ENCODE results near the gene TFF3.
A peak's percentile ranks its signal among the peaks of the same experiment; 100 is the strongest.

The TFF3 gene

GRCh38 chr21:42315296-42315891 is at the start of gene TFF3:
TSS of gene TFF3 (minus strand) at chr21:42315409. CDS start at chr21:42315374, 35 bp downstream.
- DNase-seq, result no peak

GRCh38 chr21:42364304-42364865 is 49.2 kb upstream of the TFF3 start:
- no peak for DNase-seq

GRCh38 chr21:42363312-42363711 is 48.1 kb upstream of the TFF3 start:
- DNase-seq, result no peak

GRCh38 chr21:42362700-42363099 is 47.5 kb upstream of the TFF3 start:
- no peak for DNase-seq

GRCh38 chr21:42362198-42362597 is 47.0 kb upstream of the TFF3 start:
- DNase-seq, result no peak

- DNase-seq, result no peak
These were observed 46.1 kb upstream of the TFF3 start for GRCh38 chr21:42361286-42361685.

GRCh38 chr21:42360317-42360716 is 45.1 kb upstream of the TFF3 start:
- DNase-seq, result peak; percentile 12

- no peak for DNase-seq
These were observed 43.7 kb upstream of the TFF3 start for GRCh38 chr21:42358937-42359336.

GRCh38 chr21:42358261-42358660 is 43.1 kb upstream of the TFF3 start:
- no peak for DNase-seq

- no peak for DNase-seq
These were observed 42.1 kb upstream of the TFF3 start for GRCh38 chr21:42357307-42357706.

GRCh38 chr21:42356650-42357049 is 41.4 kb upstream of the TFF3 start:
- no peak for DNase-seq

- no peak for DNase-seq
These were observed 40.8 kb upstream of the TFF3 start for GRCh38 chr21:42356046-42356445.

- no peak for DNase-seq
These were observed 38.4 kb upstream of the TFF3 start for GRCh38 chr21:42353623-42354022.

GRCh38 chr21:42352441-42353095 is 37.4 kb upstream of the TFF3 start:
- no peak for DNase-seq

GRCh38 chr21:42351626-42352440 is 36.6 kb upstream of the TFF3 start:
- no peak for DNase-seq

- DNase-seq, result no peak
These were observed 35.8 kb upstream of the TFF3 start, which contains the start of gene TFF2 for GRCh38 chr21:42350927-42351426. TSS of gene TFF2 (minus strand) at chr21:42350994. CDS start at chr21:42350957, 37 bp downstream.

- DNase-seq, result no peak
These were observed 35.2 kb upstream of the TFF3 start for GRCh38 chr21:42350318-42350910.

- DNase-seq, result no peak
These were observed 34.5 kb upstream of the TFF3 start for GRCh38 chr21:42349420-42350317.

GRCh38 chr21:42348762-42349161 is 33.6 kb upstream of the TFF3 start:
- DNase-seq, result no peak

- no peak for DNase-seq
These were observed 32.6 kb upstream of the TFF3 start for GRCh38 chr21:42347601-42348327.

Data from CD4-positive, alpha-beta T cell treated with Interleukin-21 for 1 hour (primary cell).